ENCODE data around the gene MYOF. TPM values are rescaled to one million over a fixed set of nuclear protein-coding genes. Genes with fewer than 3 reads are reported as not detected.
"Not testable (repeated sequence)": the region's sequence is repeated elsewhere in the genome, so short reads cannot be mapped to it uniquely, and the experiment has no call there.

MYOF gene
- total and polyA plus RNA-seq, 2 donors from 2014 or later: 11.5 to 134 TPM

- Histone ChIP-seq H3K27ac (ENCODE audit: low read depth in 2 of 2, low read length in 2 of 2) (no peak overlapping the region), H3K4me3 (ENCODE audit: low read length in 3 of 3) (no peak overlapping the region), H3K9ac (ENCODE audit: low read length in 3 of 3) (no peak overlapping the region), H3K9me3 (ENCODE audit: control insufficient read depth in 2 of 3, insufficient read depth in 1 of 3, low read length in 3 of 3) (no peaks in the 10 kb centered on the region), H3K27me3 (ENCODE audit: control insufficient read depth, insufficient read depth, low read length) (no peaks in the 10 kb centered on the region), H3K4me1 (ENCODE audit: control insufficient read depth in 2 of 3, insufficient read depth in 2 of 3, low read depth in 1 of 3, low read length in 3 of 3) (peaks cover 10 to 28% (median 13%) of the 10 kb centered on the region in 3 donors), H3K36me3 (ENCODE audit: control insufficient read depth in 2 of 3, insufficient read depth in 3 of 3, low read length in 3 of 3) (no peaks in the 10 kb centered on the region)
- DNase-seq (no peak), FAIRE-seq (no peak)
- no peak for TF ChIP-seq CTCF (IDR thresholded peaks at IDR 0.05; ENCODE audit: borderline replicate concordance, extremely low read depth, insufficient read depth)
- intact Hi-C loops (cut with DNase I): no loop called here
These were observed 38.7 kb downstream of the MYOF start for GRCh38 chr10:93443481-93443880.

GRCh38 chr10:93442721-93443120 is 39.4 kb downstream of the MYOF start:
- FAIRE-seq; H3K27me3 ChIP-seq (ENCODE audit: control insufficient read depth, insufficient read depth, low read length); H3K4me3 ChIP-seq (ENCODE audit: low read length in 3 of 3); intact Hi-C loops (cut with DNase I); H3K36me3 ChIP-seq (ENCODE audit: control insufficient read depth in 2 of 3, insufficient read depth in 3 of 3, low read length in 3 of 3); H3K9ac ChIP-seq (ENCODE audit: low read length in 3 of 3); H3K27ac ChIP-seq (ENCODE audit: low read depth in 2 of 2, low read length in 2 of 2); H3K9me3 ChIP-seq (ENCODE audit: control insufficient read depth in 2 of 3, insufficient read depth in 1 of 3, low read length in 3 of 3); DNase-seq: not testable (repeated sequence)
- peaks cover 14 to 36% (median 19%) of the 10 kb centered on the region in 3 donors for H3K4me1 ChIP-seq (ENCODE audit: control insufficient read depth in 2 of 3, insufficient read depth in 2 of 3, low read depth in 1 of 3, low read length in 3 of 3)

- FAIRE-seq (no peak), DNase-seq (no peak)
- Histone ChIP-seq H3K9me3 (ENCODE audit: control insufficient read depth in 2 of 3, insufficient read depth in 1 of 3, low read length in 3 of 3) (no peaks in the 10 kb centered on the region), H3K27me3 (ENCODE audit: control insufficient read depth, insufficient read depth, low read length) (no peaks in the 10 kb centered on the region), H3K9ac (ENCODE audit: low read length in 3 of 3) (peak overlapping the region in 1 of 3 donors; percentile 70), H3K4me1 (ENCODE audit: control insufficient read depth in 2 of 3, insufficient read depth in 2 of 3, low read depth in 1 of 3, low read length in 3 of 3) (peaks cover 22 to 46% (median 23%) of the 10 kb centered on the region in 3 donors), H3K27ac (ENCODE audit: low read depth in 2 of 2, low read length in 2 of 2) (peak overlapping the region; percentile 35 to 47), H3K4me3 (ENCODE audit: low read length in 3 of 3) (no peak overlapping the region), H3K36me3 (ENCODE audit: control insufficient read depth in 2 of 3, insufficient read depth in 3 of 3, low read length in 3 of 3) (no peaks in the 10 kb centered on the region)
- no peak for TF ChIP-seq CTCF (IDR thresholded peaks at IDR 0.05; ENCODE audit: borderline replicate concordance, extremely low read depth, insufficient read depth)
- intact Hi-C loops (cut with DNase I): no loop called here
These were observed 41.5 kb downstream of the MYOF start for GRCh38 chr10:93440591-93441091.

GRCh38 chr10:93438613-93439253 is 43.4 kb downstream of the MYOF start:
- peaks cover 21 to 46% (median 23%) of the 10 kb centered on the region in 3 donors for H3K4me1 ChIP-seq (ENCODE audit: control insufficient read depth in 2 of 3, insufficient read depth in 2 of 3, low read depth in 1 of 3, low read length in 3 of 3)
- peak; percentile 79 to 90 (median 84) for DNase-seq

More at GRCh38 chr10:93438613-93439253, 43.4 kb downstream of the MYOF start:
- no peaks in the 10 kb centered on the region for H3K27me3 ChIP-seq (ENCODE audit: control insufficient read depth, insufficient read depth, low read length)
- intact Hi-C loops (cut with DNase I): no loop called here
- FAIRE-seq: no peak
- no peak for TF ChIP-seq CTCF (IDR thresholded peaks at IDR 0.05; ENCODE audit: borderline replicate concordance, extremely low read depth, insufficient read depth)
- no peaks in the 10 kb centered on the region for H3K36me3 ChIP-seq (ENCODE audit: control insufficient read depth in 2 of 3, insufficient read depth in 3 of 3, low read length in 3 of 3)
- peak overlapping the region in 2 of 3 donors; percentile 21 to 85 for H3K9ac ChIP-seq (ENCODE audit: low read length in 3 of 3)
- H3K27ac ChIP-seq (ENCODE audit: low read depth in 2 of 2, low read length in 2 of 2): peak overlapping the region; percentile 96 to 99
- H3K9me3 ChIP-seq (ENCODE audit: control insufficient read depth in 2 of 3, insufficient read depth in 1 of 3, low read length in 3 of 3): no peaks in the 10 kb centered on the region
- peak overlapping the region in 2 of 3 donors; percentile 0 to 27 for H3K4me3 ChIP-seq (ENCODE audit: low read length in 3 of 3)

Measured in kidney (tissue), 14 donors.